ENCODE data around the gene MCF2L. TPM values are rescaled to one million over a fixed set of nuclear protein-coding genes. Genes with fewer than 3 reads are reported as not detected.

The MCF2L gene
- total RNA-seq, 4 donors from 2014 or later, result 12.8 to 169 (median 41.5) TPM

- no peak for TF ChIP-seq CTCF (IDR thresholded peaks at IDR 0.05)
- DNase-seq (ENCODE audit: low spot score), result no peak
- no peak for ATAC-seq (ENCODE audit: low FRiP score)
Measured at GRCh38 chr13:113024466-113024865, 55.5 kb downstream of the MCF2L start.

GRCh38 chr13:113026391-113026910 lies 57.4 kb downstream of the MCF2L start:
- DNase-seq (ENCODE audit: low spot score) (no peak), ATAC-seq (ENCODE audit: low FRiP score) (no peak)
- no peak for TF ChIP-seq CTCF (IDR thresholded peaks at IDR 0.05)

- DNase-seq (ENCODE audit: low spot score) (no peak), ATAC-seq (ENCODE audit: low FRiP score) (no peak)
- TF ChIP-seq CTCF (IDR thresholded peaks at IDR 0.05), result no peak
Measured at GRCh38 chr13:113027095-113027494, 58.1 kb downstream of the MCF2L start.

- ATAC-seq (ENCODE audit: low FRiP score) (no peak), DNase-seq (ENCODE audit: low spot score) (no peak)
- TF ChIP-seq CTCF (IDR thresholded peaks at IDR 0.05), result no peak
Measured at GRCh38 chr13:113027566-113027965, 58.6 kb downstream of the MCF2L start.

- no peak for DNase-seq (ENCODE audit: low spot score)
- ATAC-seq (ENCODE audit: low FRiP score), result no peak
- TF ChIP-seq CTCF (IDR thresholded peaks at IDR 0.05), result no peak
Measured at GRCh38 chr13:113028336-113029060, 59.5 kb downstream of the MCF2L start.

- DNase-seq (ENCODE audit: low spot score) (no peak), ATAC-seq (ENCODE audit: low FRiP score) (no peak)
- no peak for TF ChIP-seq CTCF (IDR thresholded peaks at IDR 0.05)
Measured at GRCh38 chr13:113029061-113029445, 60.0 kb downstream of the MCF2L start.

Data from omental fat pad (tissue), 4 donors.